IMR-90 (cell line): ENCODE data around the gene SHLD1. TPM values are rescaled to one million over a fixed set of nuclear protein-coding genes. Genes with fewer than 3 reads are reported as not detected.

Experiments used
- ATAC-seq: fragments of 200-7000 bp; cut with Tn5 transposase; 2 replicates; pipeline ENCODE4 v1.9.1; 2020; ENCODE audit warnings: low read depth, mild to moderate bottlenecking, moderate library complexity
- BruUV-seq: library from RNA; stranded (reverse); fragments of 400-500 nt; replicated peaks from 2 replicates; lab custom pipeline; 2021; lab: Mats Ljungman, UMichigan
- CTCF ChIA-PET: fragments of 300-600 bp; formaldehyde crosslinking; extraction: SDS; loops from one replicate; lab custom pipeline; 2021; ENCODE audit warnings: antibody characterized with exemption; lab: Yijun Ruan, JAX
- POLR2A ChIA-PET: fragments of 300-600 bp; sonication (Branson Sonifier 250); formaldehyde crosslinking; loops from one replicate; lab custom pipeline; 2022; ENCODE audit warnings: antibody characterized with exemption; ENCODE audit not compliant: unreplicated experiment; lab: Charles Lee
- DNase-seq: peaks from one replicate; pipeline ENCODE4 v3.0.0; 2013
- H2AFZ ChIP-seq: replicated peaks from 2 replicates; pipeline ENCODE3; 2013; ENCODE audit warnings: low read length, mild to moderate bottlenecking; ENCODE audit not compliant: poor library complexity
- H2AK5ac ChIP-seq: 2 replicates; pipeline ENCODE4 v1.6.1; 2013; ENCODE audit warnings: low read depth, low read length, inconsistent platforms
- H2AK9ac ChIP-seq: replicated peaks from 2 replicates; pipeline ENCODE3; 2013; ENCODE audit warnings: mild to moderate bottlenecking, low read depth, low read length, moderate library complexity; ENCODE audit not compliant: poor library complexity
- H2BK120ac ChIP-seq: 2 replicates; pipeline ENCODE4 v1.6.1; 2013; ENCODE audit warnings: low read depth, low read length, inconsistent platforms
- H2BK15ac ChIP-seq: 3 replicates; pipeline ENCODE4 v1.6.1; 2013; ENCODE audit warnings: low read depth, low read length, inconsistent platforms
- H2BK20ac ChIP-seq: 2 replicates; pipeline ENCODE4 v1.6.1; 2013; ENCODE audit warnings: low read depth, mild to moderate bottlenecking, inconsistent platforms, low read length, moderate library complexity
- H2BK5ac ChIP-seq: 2 replicates; pipeline ENCODE4 v1.6.1; 2013; ENCODE audit warnings: mild to moderate bottlenecking, low read depth, low read length, inconsistent platforms; ENCODE audit not compliant: poor library complexity, severe bottlenecking
- H3K14ac ChIP-seq: replicated peaks from 2 replicates; pipeline ENCODE4 v1.6.1; 2013; ENCODE audit warnings: low read depth, low read length, inconsistent platforms
- H3K18ac ChIP-seq: 2 replicates; pipeline ENCODE4 v1.6.1; 2013; ENCODE audit warnings: low read depth, low read length, control low read depth
- H3K23ac ChIP-seq: 2 replicates; pipeline ENCODE4 v1.6.1; 2013; ENCODE audit warnings: low read depth, low read length, inconsistent platforms
- H3K27ac ChIP-seq: 2 replicates; pipeline ENCODE4 v1.5.1; 2013; ENCODE audit warnings: mild to moderate bottlenecking, control low read depth, low read length; ENCODE audit not compliant: insufficient read depth
- H3K27me3 ChIP-seq: 2 replicates; pipeline ENCODE4 v1.6.1; 2013; ENCODE audit warnings: low read length; ENCODE audit not compliant: control insufficient read depth, insufficient read depth
- H3K36me3 ChIP-seq: 2 replicates; pipeline ENCODE4 v1.6.1; 2013; ENCODE audit warnings: low read length, mixed read lengths; ENCODE audit not compliant: control insufficient read depth, insufficient read depth
- H3K4ac ChIP-seq: 2 replicates; pipeline ENCODE4 v1.6.1; 2013; ENCODE audit warnings: low read depth, low read length, inconsistent platforms
- H3K4me1 ChIP-seq: 2 replicates; pipeline ENCODE4 v1.6.1; 2013; ENCODE audit warnings: low read length, mixed read lengths; ENCODE audit not compliant: control insufficient read depth, insufficient read depth
- H3K4me2 ChIP-seq: 2 replicates; pipeline ENCODE4 v1.6.1; 2013; ENCODE audit warnings: low read depth, mild to moderate bottlenecking, control low read depth, low read length, moderate library complexity
- H3K4me3 ChIP-seq: 2 replicates; pipeline ENCODE4 v1.5.1; 2013; ENCODE audit warnings: low read depth, mild to moderate bottlenecking, control low read depth, low read length, moderate library complexity; ENCODE audit not compliant: insufficient read depth
- H3K56ac ChIP-seq: 2 replicates; pipeline ENCODE4 v1.6.1; 2013; ENCODE audit warnings: low read length, inconsistent platforms; ENCODE audit not compliant: insufficient read depth; ENCODE audit errors: extremely low read depth
- H3K79me1 ChIP-seq, 2 experiments: 2 replicates each; pipeline ENCODE4 v1.6.1; 2013; ENCODE audit warnings: low read length in 2 of 2, inconsistent platforms in 1 of 2, low read depth in 1 of 2
- H3K9ac ChIP-seq: 2 replicates; pipeline ENCODE4 v1.6.1; 2013; ENCODE audit warnings: low read depth, low read length, control low read depth
- H3K9me1 ChIP-seq: 2 replicates; pipeline ENCODE4 v1.6.1; 2013; ENCODE audit warnings: low read length, inconsistent platforms; ENCODE audit not compliant: insufficient read depth
- H3K9me3 ChIP-seq: 2 replicates; pipeline ENCODE4 v1.6.1; 2013; ENCODE audit warnings: low read length; ENCODE audit not compliant: control insufficient read depth, insufficient read depth
- H4K20me1 ChIP-seq: 2 replicates; pipeline ENCODE4 v1.6.1; 2013; ENCODE audit warnings: low read length, inconsistent platforms; ENCODE audit not compliant: insufficient read depth
- H4K5ac ChIP-seq: 2 replicates; pipeline ENCODE4 v1.6.1; 2013; ENCODE audit warnings: mild to moderate bottlenecking, low read depth, low read length, control low read depth
- H4K8ac ChIP-seq, 2 experiments: 2 replicates each; pipeline ENCODE4 v1.6.1; 2013; ENCODE audit warnings: low read depth in 2 of 2, low read length in 2 of 2, control low read depth in 1 of 2, inconsistent platforms in 1 of 2
- H4K91ac ChIP-seq: 2 replicates; pipeline ENCODE4 v1.6.1; 2013; ENCODE audit warnings: low read depth, low read length, inconsistent platforms; ENCODE audit not compliant: insufficient read depth
- CEBPB ChIP-seq: IDR thresholded peaks from 2 replicates; pipeline ENCODE4 v1.6.1; 2012; ENCODE audit warnings: low read depth, low read length, improper control_type of control experiment
- CHD1 ChIP-seq: IDR thresholded peaks from 2 replicates; pipeline ENCODE4 v1.6.1; 2012; ENCODE audit warnings: low read depth, low read length, improper control_type of control experiment
- MAZ ChIP-seq: IDR thresholded peaks from 2 replicates; pipeline ENCODE4 v1.6.1; 2012; ENCODE audit warnings: low read depth, mild to moderate bottlenecking, low read length, improper control_type of control experiment, moderate library complexity, borderline replicate concordance
- MXI1 ChIP-seq: IDR thresholded peaks from 2 replicates; pipeline ENCODE4 v1.6.1; 2012; ENCODE audit warnings: low read depth, mild to moderate bottlenecking, low read length, moderate library complexity, borderline replicate concordance
- NFE2L2 ChIP-seq: fragments of 150-350 bp; IDR thresholded peaks from 2 replicates; pipeline ENCODE4 v1.6.1; 2016; ENCODE audit warnings: low read depth, mild to moderate bottlenecking, low read length
- RFX5 ChIP-seq: IDR thresholded peaks from 2 replicates; pipeline ENCODE4 v1.8.0; 2012; ENCODE audit warnings: low read depth, mild to moderate bottlenecking, low read length, moderate library complexity
- WGBS, 2 experiments: methylation state at CpG; one replicate each; pipeline versions ENCODE4 v1.1.5 to v1.1.7; 2013; ENCODE audit warnings: missing lambda C conversion rate in 2 of 2; ENCODE audit not compliant: insufficient read length in 1 of 2; ENCODE audit errors: extremely low coverage in 2 of 2; 5-methylcytosine and 5-hydroxymethylcytosine counted together
- dilution Hi-C: fragments of 300-500 bp; cut with HindIII; formaldehyde crosslinking; loops from one replicate; pipeline ENCODE4 v1.14.3; 2018; ENCODE audit warnings: low sequenced_read_pairs; ENCODE audit not compliant: unreplicated experiment
- in situ Hi-C: fragments of 300-500 bp; cut with MboI; formaldehyde crosslinking; loops from 3 replicates; pipeline ENCODE4 v1.14.3; 2019; ENCODE audit warnings: low sequenced_read_pairs, inconsistent platforms, mixed read lengths
- intact Hi-C: fragments of 100-400 bp; cut with micrococcal nuclease; formaldehyde crosslinking; loops from 2 replicates; pipeline ENCODE4 v1.10.0; 2022
- polyA plus RNA-seq, 3 experiments: library from polyadenylated mRNA; depleted of rRNA; stranded (reverse); fragments of >200 nt; gene quantifications; 2 replicates each; pipeline ENCODE4 v1.2.3, GENCODE V29; 2012; ENCODE audit warnings: low replicate concordance in 1 of 3
- total RNA-seq: library from RNA; depleted of rRNA; stranded (reverse); fragments of >200 nt; gene quantifications from 2 replicates; pipeline ENCODE4 v1.2.3, GENCODE V29; 2012

SHLD1 gene
- total and polyA plus RNA-seq, 2 of the 4 experiments (the other 2 are of a cell fraction) = 2.6 to 3.0 TPM

DNA sequence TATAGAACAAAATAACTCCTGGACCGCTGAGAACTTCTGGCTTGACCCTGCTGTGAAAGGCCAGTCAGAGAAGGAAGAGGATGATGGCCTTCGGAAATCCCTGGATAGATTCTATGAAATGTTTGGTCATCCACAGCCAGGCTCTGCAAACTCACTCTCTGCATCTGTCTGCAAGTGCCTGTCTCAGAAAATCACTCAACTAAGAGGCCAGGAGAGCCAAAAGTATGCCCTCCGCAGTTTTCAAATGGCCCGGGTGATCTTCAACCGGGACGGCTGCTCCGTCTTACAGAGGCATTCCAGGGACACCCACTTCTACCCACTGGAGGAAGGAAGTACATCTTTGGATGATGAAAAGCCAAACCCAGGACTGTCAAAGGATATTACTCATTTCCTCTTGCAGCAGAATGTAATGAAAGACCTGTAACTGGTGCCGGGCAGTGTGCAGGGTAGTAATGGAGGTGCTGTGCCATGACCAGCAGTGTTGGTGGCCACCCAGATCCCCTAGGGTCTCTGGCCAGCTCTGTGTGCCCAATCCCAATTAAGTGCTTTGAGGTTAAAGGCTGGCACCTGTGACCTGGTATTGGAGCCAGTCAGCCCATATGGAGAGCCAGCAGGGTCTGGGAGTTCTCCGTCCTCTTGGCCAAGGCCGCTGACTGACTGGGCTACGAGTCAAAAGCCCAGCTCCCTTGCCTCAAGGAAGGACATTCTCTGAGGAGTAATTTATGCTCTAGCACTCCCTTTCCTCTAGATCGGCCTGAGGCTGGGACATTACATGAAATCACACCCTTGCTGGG is 113.0 kb downstream of the SHLD1 start:
- Histone ChIP-seq H4K20me1 (no peaks in the 10 kb centered on the region), H3K18ac (no peak overlapping the region), H3K9me3 (no peaks in the 10 kb centered on the region), H2AFZ (peak overlapping the region; percentile 29), H3K23ac (no peak overlapping the region), H4K8ac (peak overlapping the region; percentile 17 to 67; a peak in 1 of 4 replicates), H2BK20ac (peak overlapping the region; percentile 86; the same call in 1 of the 2 replicates), H4K91ac (0 out of 2 replicates have a peak overlapping the region, but pooled peaks have one; percentile 24), H3K27ac (peak overlapping the region; percentile 37; the same call in 1 of the 2 replicates), H4K5ac (no peak overlapping the region), H3K9ac (no peak overlapping the region), H3K79me1 (no peaks in the 10 kb centered on the region), H3K4me2 (no peak overlapping the region), H3K27me3 (no peaks in the 10 kb centered on the region), H2BK15ac (peak overlapping the region; percentile 62; the same call in 1 of the 3 replicates), H3K4ac (peak overlapping the region; percentile 74), H2BK120ac (peak overlapping the region; percentile 68), H2AK9ac (peak overlapping the region; percentile 57), H2AK5ac (peak overlapping the region; percentile 64), H3K14ac (peak overlapping the region; percentile 44), H3K9me1 (peaks cover 8% of the 10 kb centered on the region; the same call in 1 of the 2 replicates), H3K4me3 (no peak overlapping the region), H2BK5ac (peak overlapping the region; percentile 79), H3K4me1 (peaks cover 5% of the 10 kb centered on the region; the same call in 1 of the 2 replicates), H3K56ac (no peak overlapping the region; the same call in 1 of the 2 replicates), H3K36me3 (no peaks in the 10 kb centered on the region)
- intact Hi-C loops = no loop called here
- WGBS, 2 experiments = 0% methylated on average over 1 of the region's 12 CpGs; no CpG with 5 or more reads in 1 of the 2 experiments
- dilution Hi-C loops = no loop called here
- peak; percentile 72 for DNase-seq
- BruUV-seq = no TSS peak
- TF ChIP-seq CEBPB (peak; percentile 60), NFE2L2 (no peak), CHD1 (no peak), MAZ (no peak), RFX5 (no peak), MXI1 (no peak)
- in situ Hi-C loops = no loop called here
- ATAC-seq = peak; percentile 70
- ChIA-PET POLR2A (no interaction called here), CTCF (no interaction called here)
